Measurements from ENCODE around the gene FOCAD. TPM values are rescaled to one million over a fixed set of nuclear protein-coding genes. Genes with fewer than 3 reads are reported as not detected.

FOCAD gene
- total and polyA plus RNA-seq, 8 donors: 5.6 to 212 (median 12.2) TPM

GRCh38 chr9:20684875-20685696, 1.0 kb downstream of the FOCAD start:
- DNase-seq: peak in 1 of 2 donors; percentile 62
- Histone ChIP-seq H3K27ac (peak overlapping the region; percentile 90 to 97 (median 96)), H3K27me3 (no peaks in the 10 kb centered on the region), H3K36me3 (no peaks in the 10 kb centered on the region), H3K4me3 (peak overlapping the region; percentile 77 to 96 (median 83)), H3K9me3 (no peaks in the 10 kb centered on the region), H3K4me1 (peaks cover 11 to 28% (median 23%) of the 10 kb centered on the region in 4 donors)
- 1 to 2% (median 2%) methylated on average over 10 of the region's 10 CpGs for WGBS, 5 donors
- intact Hi-C loops (cut with DNase I; ENCODE audit: low total_unique reads): no loop called here
- TF ChIP-seq POLR2AphosphoS5 (IDR thresholded peaks at IDR 0.05) (peak in 2 of 3 donors; percentile 9 to 13), CTCF (IDR thresholded peaks at IDR 0.05) (no peak), EP300 (IDR thresholded peaks at IDR 0.05) (no peak)

DNA sequence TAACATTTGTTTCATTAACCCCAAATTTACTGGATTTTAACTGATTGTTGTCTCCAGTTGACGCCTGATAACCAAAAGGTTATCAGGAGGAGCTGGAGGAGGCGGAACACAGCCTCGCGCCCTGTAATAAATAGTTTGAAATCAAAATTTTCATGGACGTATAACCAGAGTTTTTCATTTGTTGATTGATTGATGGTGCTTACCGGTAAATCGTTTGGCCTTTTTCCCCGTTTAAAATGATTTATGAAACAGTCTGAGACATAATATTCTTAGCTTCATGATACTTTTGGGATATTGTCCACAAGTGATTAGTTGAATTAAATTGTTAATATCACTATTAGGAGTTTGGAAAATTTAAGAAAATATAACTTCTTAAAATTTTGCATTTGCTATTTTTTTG, 1.7 kb downstream of the FOCAD start:
- peak overlapping the region in 1 of 4 donors; percentile 77 for H3K4me3 ChIP-seq
- H3K27ac ChIP-seq: peak overlapping the region in 4 of 5 donors; percentile 90 to 96 (median 94)
- peaks cover 11 to 28% (median 23%) of the 10 kb centered on the region in 4 donors for H3K4me1 ChIP-seq
- DNase-seq: no peak
- no peaks in the 10 kb centered on the region for H3K9me3 ChIP-seq
- no peaks in the 10 kb centered on the region for H3K36me3 ChIP-seq
- 56 to 78% (median 67%) methylated on average over 8 of the region's 8 CpGs for WGBS, 5 donors
- intact Hi-C loops (cut with DNase I; ENCODE audit: low total_unique reads): no loop called here
- TF ChIP-seq CTCF (IDR thresholded peaks at IDR 0.05) (no peak), POLR2AphosphoS5 (IDR thresholded peaks at IDR 0.05) (no peak), POLR2A (IDR thresholded peaks at IDR 0.05) (no peak), EP300 (IDR thresholded peaks at IDR 0.05) (no peak)
- H3K27me3 ChIP-seq: no peaks in the 10 kb centered on the region

- intact Hi-C loops (cut with DNase I; ENCODE audit: low total_unique reads): no loop called here
- TF ChIP-seq EP300 (IDR thresholded peaks at IDR 0.05): no peak
- no peak for TF ChIP-seq POLR2AphosphoS5 (IDR thresholded peaks at IDR 0.05)
- TF ChIP-seq CTCF (IDR thresholded peaks at IDR 0.05): no peak
- no peak for TF ChIP-seq POLR2A (IDR thresholded peaks at IDR 0.05)
These were observed 5.8 kb downstream of the FOCAD start for GRCh38 chr9:20689833-20690232.

GRCh38 chr9:20692554-20692953, 8.5 kb downstream of the FOCAD start:
- Histone ChIP-seq H3K36me3 (no peaks in the 10 kb centered on the region), H3K9me3 (no peaks in the 10 kb centered on the region), H3K27ac (no peak overlapping the region), H3K4me1 (peaks cover 0 to 12% (median 2%) of the 10 kb centered on the region in 4 donors), H3K4me3 (no peak overlapping the region), H3K27me3 (no peaks in the 10 kb centered on the region)
- TF ChIP-seq EP300 (IDR thresholded peaks at IDR 0.05) (no peak), POLR2A (IDR thresholded peaks at IDR 0.05) (no peak), POLR2AphosphoS5 (IDR thresholded peaks at IDR 0.05) (no peak), CTCF (IDR thresholded peaks at IDR 0.05) (no peak)
- no peak for DNase-seq
- intact Hi-C loops (cut with DNase I; ENCODE audit: low total_unique reads): no loop called here
- WGBS, 5 donors: 32 to 47% (median 38%) methylated on average over 5 of the region's 5 CpGs

More at GRCh38 chr9:20689833-20690232, 5.8 kb downstream of the FOCAD start:
- no peaks in the 10 kb centered on the region for H3K36me3 ChIP-seq
- no peak overlapping the region for H3K4me3 ChIP-seq
- peaks cover 7 to 30% (median 15%) of the 10 kb centered on the region in 4 donors for H3K4me1 ChIP-seq
- no peak overlapping the region for H3K27ac ChIP-seq
- no peak for DNase-seq
- WGBS, 5 donors: 89 to 97% (median 94%) methylated on average over 2 of the region's 2 CpGs
- no peaks in the 10 kb centered on the region for H3K9me3 ChIP-seq
- H3K27me3 ChIP-seq: no peaks in the 10 kb centered on the region

Measured in stomach (tissue), 9 donors.